ENCODE data around the gene ENO4.

Gene ENO4

DNA sequence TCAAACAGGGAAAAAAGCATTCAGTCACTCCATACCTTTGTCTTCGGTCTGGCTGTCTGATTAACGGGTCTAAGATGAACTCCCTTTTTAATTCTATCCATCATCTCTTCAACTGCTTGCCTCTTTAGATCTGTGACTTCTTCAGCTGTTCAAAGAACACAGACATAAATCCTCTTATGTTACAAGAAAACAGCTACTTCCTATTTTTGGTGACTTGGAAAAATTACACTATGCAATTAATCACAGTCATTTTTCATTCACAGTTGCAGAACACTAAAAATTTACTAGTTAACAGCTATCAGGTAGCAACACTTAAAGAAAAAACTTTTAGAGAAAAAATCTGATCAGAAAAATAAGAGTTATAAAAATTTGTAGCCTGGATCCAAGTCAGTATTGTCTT lies 66.0 kb downstream of the ENO4 start:
- H3K79me2 ChIP-seq (ENCODE audit: insufficient read depth, low read length): no peaks in the 10 kb centered on the region
- H3K9me3 ChIP-seq (ENCODE audit: insufficient read depth, low read length): no peaks in the 10 kb centered on the region
- H3K9ac ChIP-seq (ENCODE audit: low read length): no peak overlapping the region
- no peaks in the 10 kb centered on the region for H3F3A ChIP-seq (ENCODE audit: insufficient read depth)
- H2AFZ ChIP-seq (ENCODE audit: low read depth, low read length, severe bottlenecking): no peak overlapping the region
- H3K9me2 ChIP-seq (replicated peaks; ENCODE audit: insufficient read depth, low read length): no peaks in the 10 kb centered on the region
- TF ChIP-seq, protein P1, sequence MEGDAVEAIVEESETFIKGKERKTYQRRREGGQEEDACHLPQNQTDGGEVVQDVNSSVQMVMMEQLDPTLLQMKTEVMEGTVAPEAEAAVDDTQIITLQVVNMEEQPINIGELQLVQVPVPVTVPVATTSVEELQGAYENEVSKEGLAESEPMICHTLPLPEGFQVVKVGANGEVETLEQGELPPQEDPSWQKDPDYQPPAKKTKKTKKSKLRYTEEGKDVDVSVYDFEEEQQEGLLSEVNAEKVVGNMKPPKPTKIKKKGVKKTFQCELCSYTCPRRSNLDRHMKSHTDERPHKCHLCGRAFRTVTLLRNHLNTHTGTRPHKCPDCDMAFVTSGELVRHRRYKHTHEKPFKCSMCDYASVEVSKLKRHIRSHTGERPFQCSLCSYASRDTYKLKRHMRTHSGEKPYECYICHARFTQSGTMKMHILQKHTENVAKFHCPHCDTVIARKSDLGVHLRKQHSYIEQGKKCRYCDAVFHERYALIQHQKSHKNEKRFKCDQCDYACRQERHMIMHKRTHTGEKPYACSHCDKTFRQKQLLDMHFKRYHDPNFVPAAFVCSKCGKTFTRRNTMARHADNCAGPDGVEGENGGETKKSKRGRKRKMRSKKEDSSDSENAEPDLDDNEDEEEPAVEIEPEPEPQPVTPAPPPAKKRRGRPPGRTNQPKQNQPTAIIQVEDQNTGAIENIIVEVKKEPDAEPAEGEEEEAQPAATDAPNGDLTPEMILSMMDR (IDR thresholded peaks at IDR 0.05; ENCODE audit: insufficient read depth, low read length, poor library complexity, severe bottlenecking): no peak
- no peak for TF ChIP-seq EZH2phosphoT487 (conservative IDR thresholded peaks at IDR 0.05; ENCODE audit: low read length)
- H3K4me3 ChIP-seq (ENCODE audit: insufficient read depth, low read length, poor library complexity, severe bottlenecking): no peak overlapping the region
- no peaks in the 10 kb centered on the region for H3K36me3 ChIP-seq (ENCODE audit: low read length)
- H3K27ac ChIP-seq (ENCODE audit: low read depth, low read length): no peak overlapping the region
- no peaks in the 10 kb centered on the region for H3K27me3 ChIP-seq (ENCODE audit: low read length)
- no peaks in the 10 kb centered on the region for H4K20me1 ChIP-seq (ENCODE audit: low read depth, low read length)
- H3K4me2 ChIP-seq (ENCODE audit: low read depth, low read length, poor library complexity, severe bottlenecking): no peak overlapping the region

DNA sequence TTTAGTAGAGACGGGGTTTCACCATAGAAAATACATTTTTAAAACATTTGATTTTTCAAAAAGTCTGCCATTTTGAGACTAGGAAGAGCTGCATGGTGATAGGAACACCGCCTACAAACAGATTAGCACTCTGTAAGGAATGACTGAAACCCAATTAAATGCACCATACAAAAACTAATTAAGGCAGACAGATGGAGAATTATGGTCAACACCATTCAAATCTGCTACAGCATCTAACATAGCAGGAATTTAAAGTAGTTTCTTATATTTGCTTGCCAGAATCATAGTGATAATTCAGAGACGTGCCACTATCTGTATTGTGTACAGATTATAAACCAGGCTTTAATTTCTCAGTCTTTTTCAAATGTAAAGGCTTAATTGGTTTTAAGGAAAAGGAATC lies 68.2 kb downstream of the ENO4 start:
- H3K36me3 ChIP-seq (ENCODE audit: low read length): no peaks in the 10 kb centered on the region
- no peaks in the 10 kb centered on the region for H3K9me3 ChIP-seq (ENCODE audit: insufficient read depth, low read length)
- no peak overlapping the region for H3K9ac ChIP-seq (ENCODE audit: low read length)
- H3K9me2 ChIP-seq (replicated peaks; ENCODE audit: insufficient read depth, low read length): no peaks in the 10 kb centered on the region
- H3K4me3 ChIP-seq (ENCODE audit: insufficient read depth, low read length, poor library complexity, severe bottlenecking): no peak overlapping the region
- H3K4me2 ChIP-seq (ENCODE audit: low read depth, low read length, poor library complexity, severe bottlenecking): no peak overlapping the region
- H3K27me3 ChIP-seq (ENCODE audit: low read length): no peaks in the 10 kb centered on the region
- no peak overlapping the region for H3K27ac ChIP-seq (ENCODE audit: low read depth, low read length)
- TF ChIP-seq EZH2phosphoT487 (conservative IDR thresholded peaks at IDR 0.05; ENCODE audit: low read length): no peak
- TF ChIP-seq, protein P1 (IDR thresholded peaks at IDR 0.05; ENCODE audit: insufficient read depth, low read length, poor library complexity, severe bottlenecking): no peak
- no peak overlapping the region for H2AFZ ChIP-seq (ENCODE audit: low read depth, low read length, severe bottlenecking)
- H3K79me2 ChIP-seq (ENCODE audit: insufficient read depth, low read length): no peaks in the 10 kb centered on the region
- H4K20me1 ChIP-seq (ENCODE audit: low read depth, low read length): no peaks in the 10 kb centered on the region
- no peaks in the 10 kb centered on the region for H3F3A ChIP-seq (ENCODE audit: insufficient read depth)

DNA sequence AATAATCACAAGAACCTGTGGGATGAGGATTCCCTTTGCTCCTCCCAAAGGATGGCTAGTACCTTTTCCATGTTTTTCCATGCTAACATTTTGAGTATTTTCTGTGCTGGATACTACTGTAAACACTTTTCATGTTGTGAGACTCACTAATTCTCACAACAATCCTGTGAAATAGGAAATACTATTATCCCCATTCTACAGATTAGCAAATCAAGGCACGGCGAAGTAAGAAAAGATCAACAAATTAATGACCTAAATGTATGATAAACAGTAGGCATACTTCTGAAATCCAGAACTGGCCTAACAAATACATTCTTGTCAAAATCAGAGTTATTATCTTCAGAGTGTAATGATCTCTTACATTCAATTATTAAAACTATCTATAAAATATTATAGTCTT lies 69.3 kb downstream of the ENO4 start:
- no peak overlapping the region for H3K4me3 ChIP-seq (ENCODE audit: insufficient read depth, low read length, poor library complexity, severe bottlenecking)
- TF ChIP-seq, protein P1 (IDR thresholded peaks at IDR 0.05; ENCODE audit: insufficient read depth, low read length, poor library complexity, severe bottlenecking): no peak
- TF ChIP-seq EZH2phosphoT487 (conservative IDR thresholded peaks at IDR 0.05; ENCODE audit: low read length): no peak
- H3K27me3 ChIP-seq (ENCODE audit: low read length): no peaks in the 10 kb centered on the region
- H3K36me3 ChIP-seq (ENCODE audit: low read length): no peaks in the 10 kb centered on the region
- H3K9me2 ChIP-seq (replicated peaks; ENCODE audit: insufficient read depth, low read length): no peaks in the 10 kb centered on the region
- no peak overlapping the region for H2AFZ ChIP-seq (ENCODE audit: low read depth, low read length, severe bottlenecking)
- H4K20me1 ChIP-seq (ENCODE audit: low read depth, low read length): no peaks in the 10 kb centered on the region
- H3K79me2 ChIP-seq (ENCODE audit: insufficient read depth, low read length): no peaks in the 10 kb centered on the region
- no peak overlapping the region for H3K4me2 ChIP-seq (ENCODE audit: low read depth, low read length, poor library complexity, severe bottlenecking)
- H3K9ac ChIP-seq (ENCODE audit: low read length): no peak overlapping the region
- no peaks in the 10 kb centered on the region for H3F3A ChIP-seq (ENCODE audit: insufficient read depth)
- H3K9me3 ChIP-seq (ENCODE audit: insufficient read depth, low read length): no peaks in the 10 kb centered on the region
- H3K27ac ChIP-seq (ENCODE audit: low read depth, low read length): no peak overlapping the region
